Measurements from ENCODE around the gene CACNB2. TPM values are rescaled to one million over a fixed set of nuclear protein-coding genes. Genes with fewer than 3 reads are reported as not detected.

Gene CACNB2
- total RNA-seq, 1 experiment from 2014 or later, result not detected

DNA sequence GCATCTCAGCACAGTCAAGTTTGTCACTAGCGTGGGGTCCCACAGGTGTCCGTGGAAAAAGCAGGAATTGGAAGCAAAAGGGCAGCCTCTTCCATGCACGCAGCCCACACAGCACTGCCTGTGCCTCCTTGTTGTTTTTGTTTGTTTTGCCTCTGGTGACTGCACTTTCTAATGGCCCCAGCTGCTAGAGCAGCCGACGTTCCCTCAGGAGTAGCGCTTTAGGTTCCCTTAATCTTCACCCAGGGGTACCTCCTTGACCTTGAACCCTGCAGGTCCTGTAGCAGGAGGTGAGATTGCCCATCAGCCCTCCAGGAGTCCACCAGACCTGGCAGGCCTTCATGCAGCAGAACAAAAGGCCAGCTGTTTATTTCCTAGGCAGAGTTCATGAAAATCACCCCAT, 210.1 kb downstream of the CACNB2 start:
- TF ChIP-seq, protein P1, sequence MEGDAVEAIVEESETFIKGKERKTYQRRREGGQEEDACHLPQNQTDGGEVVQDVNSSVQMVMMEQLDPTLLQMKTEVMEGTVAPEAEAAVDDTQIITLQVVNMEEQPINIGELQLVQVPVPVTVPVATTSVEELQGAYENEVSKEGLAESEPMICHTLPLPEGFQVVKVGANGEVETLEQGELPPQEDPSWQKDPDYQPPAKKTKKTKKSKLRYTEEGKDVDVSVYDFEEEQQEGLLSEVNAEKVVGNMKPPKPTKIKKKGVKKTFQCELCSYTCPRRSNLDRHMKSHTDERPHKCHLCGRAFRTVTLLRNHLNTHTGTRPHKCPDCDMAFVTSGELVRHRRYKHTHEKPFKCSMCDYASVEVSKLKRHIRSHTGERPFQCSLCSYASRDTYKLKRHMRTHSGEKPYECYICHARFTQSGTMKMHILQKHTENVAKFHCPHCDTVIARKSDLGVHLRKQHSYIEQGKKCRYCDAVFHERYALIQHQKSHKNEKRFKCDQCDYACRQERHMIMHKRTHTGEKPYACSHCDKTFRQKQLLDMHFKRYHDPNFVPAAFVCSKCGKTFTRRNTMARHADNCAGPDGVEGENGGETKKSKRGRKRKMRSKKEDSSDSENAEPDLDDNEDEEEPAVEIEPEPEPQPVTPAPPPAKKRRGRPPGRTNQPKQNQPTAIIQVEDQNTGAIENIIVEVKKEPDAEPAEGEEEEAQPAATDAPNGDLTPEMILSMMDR (IDR thresholded peaks at IDR 0.05; ENCODE audit: unreplicated experiment), result no peak
- no peaks in the 10 kb centered on the region for H3K4me1 Mint-ChIP-seq (ENCODE audit: low read depth, unreplicated experiment)
- H3K9me3 Mint-ChIP-seq (ENCODE audit: low read depth, unreplicated experiment), result peaks cover 4% of the 10 kb centered on the region
- DNase-seq, result no peak
- no peaks in the 10 kb centered on the region for H3K27me3 Mint-ChIP-seq (ENCODE audit: unreplicated experiment)
- CTCF ChIA-PET, result no interaction called here
- no TSS peak for BruUV-seq (replicated peaks)
- intact Hi-C loops (cut with micrococcal nuclease; ENCODE audit: unreplicated experiment), result no loop called here
- no peaks in the 10 kb centered on the region for H3K36me3 Mint-ChIP-seq (ENCODE audit: insufficient read depth, unreplicated experiment)
- H3K27ac Mint-ChIP-seq (ENCODE audit: unreplicated experiment), result no peak overlapping the region
- no peak overlapping the region for H3K4me3 Mint-ChIP-seq (ENCODE audit: low read depth, unreplicated experiment)

DNA sequence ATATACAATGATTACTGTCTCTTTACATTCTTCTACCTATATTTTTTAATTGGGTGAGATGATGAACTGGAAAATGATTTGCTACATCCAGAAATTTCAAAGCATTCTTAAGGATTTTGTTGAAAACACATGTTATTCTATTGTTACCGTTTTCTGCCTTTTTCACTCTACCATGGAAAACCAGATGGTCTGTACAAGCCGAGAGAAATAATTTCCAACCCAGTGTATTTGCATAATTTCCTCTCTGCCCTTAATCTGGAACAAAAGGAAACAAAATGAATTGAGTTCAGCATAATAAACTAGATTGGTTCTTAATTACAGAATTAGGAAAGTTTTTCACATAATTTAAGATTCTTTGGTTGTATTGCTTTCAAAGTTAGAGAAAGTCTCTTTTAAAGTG, 211.2 kb downstream of the CACNB2 start:
- no peak overlapping the region for H3K27ac Mint-ChIP-seq (ENCODE audit: unreplicated experiment)
- DNase-seq, result no peak
- H3K36me3 Mint-ChIP-seq (ENCODE audit: insufficient read depth, unreplicated experiment), result no peaks in the 10 kb centered on the region
- intact Hi-C loops (cut with micrococcal nuclease; ENCODE audit: unreplicated experiment), result no loop called here
- CTCF ChIA-PET, result no interaction called here
- no peak overlapping the region for H3K4me3 Mint-ChIP-seq (ENCODE audit: low read depth, unreplicated experiment)
- no peaks in the 10 kb centered on the region for H3K4me1 Mint-ChIP-seq (ENCODE audit: low read depth, unreplicated experiment)
- H3K27me3 Mint-ChIP-seq (ENCODE audit: unreplicated experiment), result no peaks in the 10 kb centered on the region
- peaks cover 7% of the 10 kb centered on the region for H3K9me3 Mint-ChIP-seq (ENCODE audit: low read depth, unreplicated experiment)
- TF ChIP-seq, protein P1 (IDR thresholded peaks at IDR 0.05; ENCODE audit: unreplicated experiment), result no peak
- BruUV-seq (replicated peaks), result no TSS peak

DNA sequence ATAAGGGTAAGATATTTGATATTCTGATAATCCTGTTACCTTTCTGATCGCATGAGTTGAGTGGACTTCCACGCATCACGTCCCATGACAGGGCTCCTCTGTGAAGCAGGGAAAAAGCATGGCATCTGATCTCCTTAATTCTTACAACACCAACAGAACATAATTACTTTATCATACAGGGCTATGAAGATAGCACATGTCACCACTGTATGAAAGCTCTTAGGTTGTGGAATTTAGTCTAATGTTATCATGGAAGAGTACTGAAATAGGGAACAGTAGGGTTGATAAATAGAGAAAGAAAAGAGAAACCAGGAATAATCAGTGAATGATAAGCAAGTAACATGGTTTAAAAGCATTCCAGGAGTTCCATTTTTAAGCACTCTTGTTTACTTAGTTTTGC, 212.0 kb downstream of the CACNB2 start:
- no peak overlapping the region for H3K27ac Mint-ChIP-seq (ENCODE audit: unreplicated experiment)
- no peak overlapping the region for H3K4me3 Mint-ChIP-seq (ENCODE audit: low read depth, unreplicated experiment)
- no peaks in the 10 kb centered on the region for H3K36me3 Mint-ChIP-seq (ENCODE audit: insufficient read depth, unreplicated experiment)
- intact Hi-C loops (cut with micrococcal nuclease; ENCODE audit: unreplicated experiment), result no loop called here
- peaks cover 7% of the 10 kb centered on the region for H3K9me3 Mint-ChIP-seq (ENCODE audit: low read depth, unreplicated experiment)
- no TSS peak for BruUV-seq (replicated peaks)
- H3K4me1 Mint-ChIP-seq (ENCODE audit: low read depth, unreplicated experiment), result no peaks in the 10 kb centered on the region
- H3K27me3 Mint-ChIP-seq (ENCODE audit: unreplicated experiment), result no peaks in the 10 kb centered on the region
- TF ChIP-seq, protein P1 (IDR thresholded peaks at IDR 0.05; ENCODE audit: unreplicated experiment), result no peak
- CTCF ChIA-PET, result no interaction called here
- no peak for DNase-seq

DNA sequence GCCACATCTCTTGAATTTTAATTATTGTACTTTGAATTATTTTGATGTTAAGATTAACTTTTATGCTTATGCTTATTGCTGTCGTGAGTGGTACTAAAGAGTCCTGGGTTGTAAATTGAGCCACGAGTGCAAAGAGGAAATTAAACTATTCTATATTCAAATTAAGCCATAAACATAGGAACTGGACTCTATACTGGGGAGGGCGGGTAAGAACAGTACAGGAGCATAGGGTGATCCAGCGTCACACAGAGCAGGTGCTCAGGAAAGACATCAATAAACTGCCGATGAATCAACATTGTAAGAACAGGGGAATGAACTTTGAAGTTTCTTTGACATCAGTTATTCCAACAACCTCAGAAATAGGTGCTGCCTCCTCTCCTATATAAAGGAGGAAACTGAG, 219.6 kb downstream of the CACNB2 start:
- DNase-seq, result no peak
- no TSS peak for BruUV-seq (replicated peaks)
- intact Hi-C loops (cut with micrococcal nuclease; ENCODE audit: unreplicated experiment), result no loop called here
- Mint-ChIP-seq H3K4me3 (ENCODE audit: low read depth, unreplicated experiment) (no peak overlapping the region), H3K4me1 (ENCODE audit: low read depth, unreplicated experiment) (no peaks in the 10 kb centered on the region), H3K9me3 (ENCODE audit: low read depth, unreplicated experiment) (peaks cover 6% of the 10 kb centered on the region), H3K27ac (ENCODE audit: unreplicated experiment) (no peak overlapping the region), H3K36me3 (ENCODE audit: insufficient read depth, unreplicated experiment) (no peaks in the 10 kb centered on the region), H3K27me3 (ENCODE audit: unreplicated experiment) (no peaks in the 10 kb centered on the region)
- CTCF ChIA-PET, result no interaction called here
- TF ChIP-seq, protein P1 (IDR thresholded peaks at IDR 0.05; ENCODE audit: unreplicated experiment), result no peak

DNA sequence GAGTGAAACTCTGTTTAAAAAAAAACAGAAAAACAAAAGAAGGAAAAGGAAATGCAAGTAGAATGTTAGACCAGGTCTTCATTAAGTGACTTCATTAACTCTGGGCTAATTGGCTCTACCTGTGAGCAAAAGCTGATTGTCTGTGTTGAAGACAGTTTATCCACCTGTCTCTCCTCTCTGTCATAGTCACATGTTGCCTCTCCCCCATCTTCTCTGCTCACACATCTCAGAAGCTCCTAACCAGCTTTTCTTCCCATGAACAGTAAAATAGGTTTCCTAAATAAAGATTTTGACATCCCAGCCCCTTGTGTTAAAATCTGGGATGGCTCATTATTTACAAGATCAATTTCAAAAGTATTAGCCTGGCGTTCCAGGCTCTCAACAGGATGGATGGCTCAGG, 222.7 kb downstream of the CACNB2 start:
- TF ChIP-seq, protein P1 (IDR thresholded peaks at IDR 0.05; ENCODE audit: unreplicated experiment), result no peak
- CTCF ChIA-PET, result no interaction called here
- intact Hi-C loops (cut with micrococcal nuclease; ENCODE audit: unreplicated experiment), result no loop called here
- Mint-ChIP-seq H3K4me3 (ENCODE audit: low read depth, unreplicated experiment) (no peak overlapping the region), H3K36me3 (ENCODE audit: insufficient read depth, unreplicated experiment) (no peaks in the 10 kb centered on the region), H3K27ac (ENCODE audit: unreplicated experiment) (no peak overlapping the region), H3K9me3 (ENCODE audit: low read depth, unreplicated experiment) (peaks cover 3% of the 10 kb centered on the region), H3K27me3 (ENCODE audit: unreplicated experiment) (no peaks in the 10 kb centered on the region), H3K4me1 (ENCODE audit: low read depth, unreplicated experiment) (no peaks in the 10 kb centered on the region)
- BruUV-seq (replicated peaks), result no TSS peak
- DNase-seq, result no peak

All from Calu3 (cell line).